ENCODE measurements around the gene FHIT. TPM values are rescaled to one million over a fixed set of nuclear protein-coding genes. Genes with fewer than 3 reads are reported as not detected.

The FHIT gene
- total and polyA plus RNA-seq, 11 donors, result 4.2 to 26.8 (median 16.5) TPM

DNA sequence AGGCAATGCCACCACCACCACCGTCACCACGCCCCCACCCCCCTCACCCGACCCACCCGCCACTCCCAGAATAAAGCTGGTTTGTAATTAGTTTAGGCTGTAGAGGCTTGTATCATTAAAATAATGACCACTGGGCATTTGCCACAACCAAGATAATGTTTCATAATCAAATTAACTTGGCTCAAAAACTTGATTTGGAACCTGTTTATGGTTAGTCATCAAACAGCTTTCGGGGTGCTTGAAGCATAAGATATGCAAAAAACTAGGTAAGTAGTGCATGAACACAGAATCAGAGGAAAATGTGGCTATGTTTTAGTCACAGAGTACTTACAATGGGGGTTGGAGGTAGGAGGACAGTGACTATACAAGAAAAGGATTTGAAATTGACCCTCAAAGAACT, 115.1 kb downstream of the FHIT start:
- TF ChIP-seq, protein P1, sequence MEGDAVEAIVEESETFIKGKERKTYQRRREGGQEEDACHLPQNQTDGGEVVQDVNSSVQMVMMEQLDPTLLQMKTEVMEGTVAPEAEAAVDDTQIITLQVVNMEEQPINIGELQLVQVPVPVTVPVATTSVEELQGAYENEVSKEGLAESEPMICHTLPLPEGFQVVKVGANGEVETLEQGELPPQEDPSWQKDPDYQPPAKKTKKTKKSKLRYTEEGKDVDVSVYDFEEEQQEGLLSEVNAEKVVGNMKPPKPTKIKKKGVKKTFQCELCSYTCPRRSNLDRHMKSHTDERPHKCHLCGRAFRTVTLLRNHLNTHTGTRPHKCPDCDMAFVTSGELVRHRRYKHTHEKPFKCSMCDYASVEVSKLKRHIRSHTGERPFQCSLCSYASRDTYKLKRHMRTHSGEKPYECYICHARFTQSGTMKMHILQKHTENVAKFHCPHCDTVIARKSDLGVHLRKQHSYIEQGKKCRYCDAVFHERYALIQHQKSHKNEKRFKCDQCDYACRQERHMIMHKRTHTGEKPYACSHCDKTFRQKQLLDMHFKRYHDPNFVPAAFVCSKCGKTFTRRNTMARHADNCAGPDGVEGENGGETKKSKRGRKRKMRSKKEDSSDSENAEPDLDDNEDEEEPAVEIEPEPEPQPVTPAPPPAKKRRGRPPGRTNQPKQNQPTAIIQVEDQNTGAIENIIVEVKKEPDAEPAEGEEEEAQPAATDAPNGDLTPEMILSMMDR (IDR thresholded peaks at IDR 0.05), result no peak
- TF ChIP-seq POLR2A (IDR thresholded peaks at IDR 0.05), result no peak
- no peak for ATAC-seq
- 75 to 96% (median 89%) methylated on average over 5 of the region's 5 CpGs for WGBS, 4 donors
- H3K36me3 ChIP-seq, result no peaks in the 10 kb centered on the region
- DNase-seq, result no peak
- H3K4me3 ChIP-seq, result no peak overlapping the region
- no peak overlapping the region for H3K27ac ChIP-seq
- no peaks in the 10 kb centered on the region for H3K27me3 ChIP-seq
- no peaks in the 10 kb centered on the region for H3K9me3 ChIP-seq
- intact Hi-C loops (cut with DNase I), result no loop called here
- no peaks in the 10 kb centered on the region for H3K4me1 ChIP-seq

DNA sequence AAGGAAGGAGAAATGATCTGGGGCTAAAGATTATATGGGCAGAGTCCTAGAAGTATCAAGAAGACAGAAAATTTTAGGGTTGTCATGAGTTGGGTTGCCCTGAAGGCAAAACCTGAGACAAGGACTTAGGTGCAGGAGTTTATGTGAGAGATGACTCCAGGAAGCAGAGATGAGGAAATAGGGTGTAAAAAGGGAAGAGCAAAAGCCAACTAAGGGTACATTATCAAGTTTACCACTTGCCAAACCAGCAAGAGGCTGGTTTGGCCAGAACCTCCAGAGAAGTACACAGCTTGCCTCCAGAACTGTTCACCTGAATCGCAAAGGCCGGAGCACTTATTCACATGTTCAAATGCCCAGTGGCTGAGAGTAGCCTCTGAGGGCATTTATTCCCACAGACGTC, 116.7 kb downstream of the FHIT start:
- no peak for ATAC-seq

DNA sequence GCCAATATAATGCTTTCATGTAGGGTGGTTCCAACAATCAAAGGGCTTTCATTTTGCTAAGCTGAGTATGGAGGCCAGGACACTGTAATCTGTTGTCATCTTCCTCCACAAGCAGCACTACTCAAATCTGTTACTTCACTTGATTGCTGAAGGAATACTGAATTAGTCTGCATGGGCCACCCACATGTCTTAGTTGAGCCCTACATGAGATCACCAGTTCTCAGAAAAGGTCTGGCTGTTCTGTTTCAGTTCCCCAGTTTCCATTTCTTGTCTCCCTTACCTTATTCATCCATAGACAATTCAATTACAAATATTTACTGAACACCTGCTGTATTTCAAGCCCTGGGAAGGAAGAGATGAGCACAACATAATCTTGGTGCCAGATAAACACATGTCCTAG, 119.2 kb downstream of the FHIT start:
- Histone ChIP-seq H3K4me1 (no peaks in the 10 kb centered on the region), H3K36me3 (no peaks in the 10 kb centered on the region), H3K27me3 (no peaks in the 10 kb centered on the region), H3K9me3 (no peaks in the 10 kb centered on the region), H3K27ac (no peak overlapping the region), H3K4me3 (no peak overlapping the region)
- no peak for ATAC-seq
- no peak for DNase-seq
- intact Hi-C loops (cut with DNase I), result no loop called here
- TF ChIP-seq, protein P1 (IDR thresholded peaks at IDR 0.05), result no peak
- no peak for TF ChIP-seq POLR2A (IDR thresholded peaks at IDR 0.05)

More for the DNA sequence above, 116.7 kb downstream of the FHIT start:
- Histone ChIP-seq H3K27ac (no peak overlapping the region), H3K9me3 (no peaks in the 10 kb centered on the region), H3K4me3 (no peak overlapping the region), H3K27me3 (no peaks in the 10 kb centered on the region), H3K36me3 (no peaks in the 10 kb centered on the region), H3K4me1 (no peaks in the 10 kb centered on the region)
- 92 to 93% (median 93%) methylated on average over 3 of the region's 3 CpGs for WGBS, 4 donors
- intact Hi-C loops (cut with DNase I), result no loop called here
- TF ChIP-seq, protein P1 (IDR thresholded peaks at IDR 0.05), result no peak
- no peak for DNase-seq

DNA sequence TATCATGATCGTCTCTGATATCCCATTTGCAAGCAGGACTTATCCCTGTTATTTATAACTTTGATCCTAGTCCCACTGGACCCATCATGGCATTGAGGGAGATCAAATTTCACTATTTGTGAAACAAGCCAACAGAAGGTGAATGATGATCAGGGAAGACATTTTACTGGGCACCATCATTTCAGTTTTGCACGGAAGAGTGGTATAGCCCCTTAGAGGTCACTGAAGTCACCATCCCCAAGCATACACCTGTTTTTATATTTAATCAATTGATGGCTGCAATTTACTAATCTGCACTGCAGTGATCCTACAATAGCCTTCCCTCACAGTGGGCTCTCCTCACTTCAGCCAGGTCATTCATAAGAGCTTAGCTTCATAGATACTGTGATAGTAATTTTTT, 132.4 kb downstream of the FHIT start:
- Histone ChIP-seq H3K36me3 (no peaks in the 10 kb centered on the region), H3K9me3 (peaks cover 0 to 22% (median 0%) of the 10 kb centered on the region in 12 donors), H3K27me3 (no peaks in the 10 kb centered on the region), H3K4me1 (no peaks in the 10 kb centered on the region), H3K4me3 (no peak overlapping the region), H3K27ac (no peak overlapping the region)
- 85 to 92% (median 88%) methylated on average over 2 of the region's 2 CpGs for WGBS, 4 donors
- intact Hi-C loops (cut with DNase I), result no loop called here
- DNase-seq (no peak), ATAC-seq (no peak)
- TF ChIP-seq, protein P1 (IDR thresholded peaks at IDR 0.05), result no peak
- TF ChIP-seq POLR2A (IDR thresholded peaks at IDR 0.05), result no peak
